Astrocyte (in vitro differentiated cells and primary cell): Measurements from ENCODE around the gene CCT4.

ENCODE experiments used
- CTCF ChIP-seq: IDR thresholded peaks from 2 replicates; pipeline ENCODE4 v1.5.1; 2011; ENCODE audit warnings: low read depth, mild to moderate bottlenecking, inconsistent platforms, low read length, moderate library complexity; ENCODE audit not compliant: insufficient read depth
- EZH2 ChIP-seq: IDR thresholded peaks from 2 replicates; pipeline ENCODE4 v1.6.1; 2012; ENCODE audit warnings: mild to moderate bottlenecking, low read length, inconsistent platforms; ENCODE audit not compliant: insufficient read depth

- TF ChIP-seq CTCF (no peak), EZH2 (no peak)
Measured at GRCh38 chr2:61909116-61909515, 20.7 kb upstream of the CCT4 start.
